ENCODE results near the gene NFYC.

The NFYC gene

DNA sequence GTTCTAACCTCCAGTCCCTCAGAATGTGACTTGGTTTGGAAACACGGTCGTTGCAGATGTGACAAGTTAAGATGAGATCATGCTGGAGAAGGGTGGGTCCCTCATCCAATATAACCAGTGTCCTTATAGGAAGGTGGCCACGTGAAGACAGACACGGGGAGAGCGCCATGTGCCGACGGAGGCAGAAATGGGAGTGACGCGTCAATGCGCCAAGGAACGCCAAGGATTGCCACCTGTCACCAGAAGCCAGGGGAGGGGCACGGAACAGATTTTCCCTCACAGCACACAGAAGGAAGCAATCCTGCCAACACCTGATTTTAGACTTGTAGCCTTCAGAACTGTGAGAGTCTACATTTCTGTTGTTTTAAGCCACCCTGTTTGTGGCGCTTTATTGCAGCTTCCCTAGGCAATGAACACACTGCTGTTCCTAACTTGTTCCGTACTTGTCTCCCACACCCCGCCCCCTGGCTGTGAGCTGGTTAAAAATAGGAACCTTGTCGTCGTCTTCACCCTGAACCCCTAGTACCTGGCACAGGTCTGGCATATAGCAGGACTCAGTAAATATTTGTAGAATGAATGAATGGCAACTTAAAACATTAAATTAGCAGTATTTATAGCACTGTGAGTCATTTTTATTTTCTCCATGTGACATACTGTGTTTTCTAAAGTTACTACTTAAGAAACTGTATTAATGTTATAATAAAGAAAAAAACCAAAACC lies 40.2 kb upstream of the NFYC start:
- TF ChIP-seq CTCF (IDR thresholded peaks at IDR 0.05; ENCODE audit: low read depth, low read length): no peak
- no peak overlapping the region for H3K4me3 ChIP-seq (ENCODE audit: low read depth, low read length)

- no peak overlapping the region for H3K4me3 ChIP-seq (ENCODE audit: low read depth, low read length)
- no peak for TF ChIP-seq CTCF (IDR thresholded peaks at IDR 0.05; ENCODE audit: low read depth, low read length)
Observed at GRCh38 chr1:40652468-40652867, 39.0 kb upstream of the NFYC start.

DNA sequence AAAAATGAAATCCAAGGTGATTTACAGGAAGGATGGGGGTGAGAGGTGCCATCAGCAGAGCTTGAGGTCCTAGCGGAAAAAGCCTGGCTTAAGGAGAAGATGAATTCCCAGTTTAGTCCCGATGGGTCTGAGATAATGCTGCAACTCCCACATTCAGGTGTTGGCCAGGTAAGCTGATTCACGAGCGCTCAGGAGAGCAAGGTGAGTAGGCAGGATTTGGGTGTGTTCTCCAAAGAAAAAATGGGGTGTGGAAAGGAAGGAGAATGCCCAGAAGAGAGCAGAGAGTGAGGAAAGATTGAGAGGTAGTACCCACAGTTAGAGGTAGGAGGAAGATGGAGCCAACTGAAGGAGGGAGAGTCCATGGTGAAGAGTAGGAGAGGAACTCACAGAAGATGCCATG lies 38.5 kb upstream of the NFYC start:
- no peak for TF ChIP-seq CTCF (IDR thresholded peaks at IDR 0.05; ENCODE audit: low read depth, low read length)
- H3K4me3 ChIP-seq (ENCODE audit: low read depth, low read length): no peak overlapping the region

DNA sequence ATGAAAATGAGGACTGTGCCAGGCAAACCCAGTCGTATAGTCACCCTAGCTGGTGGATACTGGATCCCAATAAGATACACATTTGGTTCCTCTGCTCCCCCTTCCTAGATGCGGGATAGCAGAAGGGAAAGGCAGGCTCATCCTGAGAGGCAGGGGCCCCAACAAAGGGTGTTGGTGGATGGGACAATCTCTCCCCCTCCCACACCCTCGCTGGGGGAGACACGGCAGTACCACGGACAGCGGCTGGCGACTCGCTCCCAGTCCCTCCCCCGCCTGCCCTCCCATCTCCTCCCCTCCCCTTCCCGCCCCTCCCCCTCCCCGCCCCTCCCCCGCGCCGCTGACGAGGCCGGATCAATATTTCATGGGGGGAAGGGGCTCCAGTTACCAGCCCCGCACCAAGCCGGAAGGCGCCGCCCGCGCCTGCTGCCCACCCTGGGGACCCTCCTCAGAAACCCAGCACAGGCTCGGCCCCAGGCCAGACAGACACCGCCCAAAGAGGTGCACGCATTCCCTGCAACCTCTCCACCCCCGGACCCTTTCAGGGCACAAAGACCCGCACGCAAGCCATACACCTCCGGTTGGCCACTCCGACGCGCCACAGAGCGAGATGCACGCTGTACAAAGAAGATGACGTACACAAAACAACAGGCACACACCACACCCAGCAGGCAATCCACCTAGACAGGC lies 37.5 kb upstream of the NFYC start:
- no peak overlapping the region for H3K4me3 ChIP-seq (ENCODE audit: low read depth, low read length)
- no peak for TF ChIP-seq CTCF (IDR thresholded peaks at IDR 0.05; ENCODE audit: low read depth, low read length)

- no peak for TF ChIP-seq CTCF (IDR thresholded peaks at IDR 0.05; ENCODE audit: low read depth, low read length)
- no peak overlapping the region for H3K4me3 ChIP-seq (ENCODE audit: low read depth, low read length)
Observed at GRCh38 chr1:40657046-40657445, 34.5 kb upstream of the NFYC start.

DNA sequence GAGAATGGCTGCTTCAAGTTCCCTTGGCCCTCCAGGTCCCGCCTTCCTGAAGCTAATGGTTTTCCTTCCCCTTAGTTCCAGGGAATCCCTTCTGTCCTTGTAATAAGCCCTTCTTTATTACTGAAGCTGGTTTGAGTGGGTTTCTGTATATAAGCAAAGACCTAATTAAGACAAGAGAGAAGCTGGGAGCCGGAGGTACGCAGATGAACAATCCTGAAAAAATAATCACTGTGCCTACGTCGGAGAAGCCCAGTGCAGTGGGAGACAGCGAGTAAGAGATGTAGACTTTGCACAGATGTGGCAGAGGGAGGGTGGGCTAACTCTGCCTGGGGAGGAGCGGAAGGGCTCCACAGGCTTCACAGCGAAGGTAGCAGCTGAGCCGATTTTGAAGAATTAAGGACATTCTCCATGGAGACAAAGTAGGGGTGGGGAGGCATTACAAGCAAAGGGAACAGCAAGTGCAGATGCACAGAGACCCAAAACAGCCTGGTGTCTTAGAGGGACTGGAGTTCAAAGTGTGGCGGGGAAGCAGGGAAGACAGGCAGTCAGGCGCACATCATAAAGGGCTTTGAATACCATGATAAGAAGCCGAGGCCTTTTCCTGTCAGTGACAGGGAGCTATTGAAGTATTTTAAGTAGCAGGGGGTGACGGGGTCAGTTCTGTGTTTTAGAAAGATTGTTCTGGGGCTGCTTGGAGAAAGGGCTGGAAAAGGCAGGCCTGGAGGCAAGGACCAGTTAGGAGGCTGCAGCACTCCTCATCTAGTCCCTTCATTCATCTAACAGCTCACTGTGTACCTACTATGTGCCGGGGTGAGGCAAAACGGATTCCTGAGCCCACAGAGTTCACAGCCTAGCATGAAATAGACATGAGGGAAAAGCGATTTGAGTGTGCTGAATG lies 32.5 kb upstream of the NFYC start:
- H3K4me3 ChIP-seq (ENCODE audit: low read depth, low read length): no peak overlapping the region
- no peak for TF ChIP-seq CTCF (IDR thresholded peaks at IDR 0.05; ENCODE audit: low read depth, low read length)

- no peak overlapping the region for H3K4me3 ChIP-seq (ENCODE audit: low read depth, low read length)
- TF ChIP-seq CTCF (IDR thresholded peaks at IDR 0.05; ENCODE audit: low read depth, low read length): no peak
Observed at GRCh38 chr1:40659649-40659947, 31.9 kb upstream of the NFYC start.

All from WI38 (cell line).